EL (cell line): ENCODE measurements around the gene MXRA8.
"Not testable (repeated sequence)": the region's sequence is repeated elsewhere in the genome, so short reads cannot be mapped to it uniquely, and the experiment has no call there.

Source experiments
- DNase-seq: peaks from one replicate; pipeline ENCODE4 v3.0.0-alpha.2; 2016

MXRA8 gene

DNA sequence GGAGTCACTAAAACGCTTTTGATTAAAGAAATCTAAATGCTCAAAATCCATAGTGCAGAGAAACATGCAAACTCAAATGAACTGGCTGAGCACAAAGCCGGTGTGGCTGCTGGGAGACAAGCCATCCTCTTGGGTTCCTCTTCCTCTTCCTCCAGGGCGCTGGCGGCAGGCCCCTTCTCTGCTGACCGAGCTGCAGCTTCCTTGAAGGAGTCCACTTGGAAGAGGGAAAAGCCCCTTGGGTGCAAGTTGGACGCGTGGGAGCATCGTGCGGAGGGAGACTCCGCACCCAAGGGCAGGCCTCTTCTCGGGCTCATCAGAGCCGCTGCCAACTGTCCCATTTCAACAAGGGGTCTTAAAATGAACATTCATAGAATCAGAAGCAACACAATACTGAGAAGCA is 32.9 kb upstream of the MXRA8 start:
- DNase-seq: no peak

DNA sequence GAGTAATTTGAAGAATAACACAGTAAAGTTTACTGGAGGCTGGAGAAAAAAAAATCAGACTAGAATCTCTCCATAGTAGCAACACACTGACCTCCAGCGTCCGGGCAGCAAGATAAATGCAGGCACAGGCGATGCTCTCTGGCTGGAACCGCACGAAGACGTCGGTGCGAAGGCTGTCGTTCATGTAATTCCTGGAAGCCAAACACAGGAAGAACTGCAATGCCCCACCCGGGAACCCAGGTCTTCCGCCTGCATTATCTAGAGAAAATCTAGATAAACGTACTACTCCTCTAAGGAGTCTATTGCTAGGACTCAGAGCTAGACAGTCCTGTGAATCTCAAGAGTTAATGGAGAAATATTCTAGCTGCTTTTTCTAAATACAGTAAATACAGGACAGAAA is 32.3 kb upstream of the MXRA8 start:
- DNase-seq: no peak

DNA sequence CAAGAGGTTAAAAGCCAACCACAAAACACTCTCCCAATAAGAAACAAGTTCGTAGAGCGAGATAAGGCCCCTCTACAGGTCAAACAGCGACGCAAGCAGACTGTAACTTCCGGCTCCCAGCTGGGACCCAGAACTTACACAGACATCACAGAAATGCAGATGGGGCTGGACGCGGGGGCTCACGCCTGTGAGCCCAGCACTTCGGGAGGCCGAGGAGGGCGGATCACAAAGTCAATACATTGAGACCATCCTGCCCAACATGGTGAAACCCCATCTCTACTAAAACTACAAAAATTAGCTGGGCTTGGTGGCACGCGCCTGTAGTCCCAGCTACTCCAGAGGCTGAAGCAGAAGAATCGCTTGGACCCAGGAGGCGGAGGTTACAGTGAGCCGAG is 29.7 kb upstream of the MXRA8 start:
- no peak for DNase-seq

DNA sequence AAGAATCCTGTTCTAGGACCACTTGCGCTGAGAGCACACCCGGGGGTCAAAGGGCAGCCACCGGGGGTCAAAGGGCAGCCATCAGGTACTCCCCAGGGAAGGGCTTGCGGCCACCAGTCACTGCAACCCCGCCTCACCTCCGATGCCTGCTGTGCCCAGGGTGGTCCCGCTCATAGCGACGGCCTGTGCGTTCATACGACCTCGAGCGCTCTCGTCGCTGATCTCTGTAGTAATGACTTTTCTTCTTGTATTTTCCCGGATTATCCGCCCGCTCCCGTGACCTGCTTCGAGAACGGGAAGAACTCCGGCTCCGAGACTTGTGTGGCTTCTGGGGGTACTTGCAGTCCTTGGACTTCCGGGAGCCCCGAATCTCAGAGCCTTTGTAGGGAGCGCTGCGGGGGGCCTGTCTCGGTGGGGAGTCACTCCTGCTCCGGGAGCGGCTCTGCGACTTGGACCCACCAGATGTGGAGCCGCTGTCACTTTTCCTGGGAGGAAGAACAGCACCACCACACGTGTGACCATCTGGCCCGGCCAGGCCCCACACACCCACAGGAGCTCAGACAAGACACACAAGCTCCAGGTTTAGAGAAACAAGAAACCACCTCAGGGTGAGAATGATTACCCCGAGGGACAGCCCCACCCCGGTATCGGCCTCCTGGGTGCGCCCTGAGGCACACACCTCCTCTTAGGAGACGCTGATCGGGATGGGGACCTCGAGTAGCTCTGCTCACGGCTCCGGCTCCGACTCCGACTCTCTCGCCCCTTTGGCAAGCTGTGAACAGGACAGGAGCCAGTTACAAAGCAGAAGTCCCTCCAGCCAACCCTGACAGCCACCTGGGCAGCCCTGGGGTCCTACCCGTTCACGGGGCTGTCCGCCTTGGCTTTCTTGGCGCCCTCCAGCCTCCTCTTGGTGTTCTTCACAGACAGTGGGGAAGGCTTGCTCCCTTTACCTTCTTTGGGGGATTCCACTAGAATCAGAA is 29.0 kb upstream of the MXRA8 start:
- no peak for DNase-seq

DNA sequence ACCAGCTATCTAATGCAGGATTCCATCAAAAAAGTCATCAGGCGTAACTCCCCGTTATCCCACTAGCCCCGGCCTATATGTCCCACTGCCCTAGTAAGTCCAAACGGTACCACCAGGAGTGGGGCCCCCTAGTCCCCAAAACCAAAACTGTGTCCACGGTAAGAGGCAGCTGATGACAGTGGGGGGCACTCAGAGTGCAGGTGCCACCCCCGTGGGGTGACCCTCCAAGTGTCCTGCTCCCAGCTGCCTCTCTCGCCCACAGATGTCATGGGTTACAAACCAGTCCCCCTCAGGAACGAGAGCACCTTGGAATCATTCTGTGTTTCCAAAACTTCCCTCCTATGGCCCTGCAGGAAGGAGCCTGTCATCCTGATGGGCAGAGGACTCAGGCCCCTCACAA is 27.6 kb upstream of the MXRA8 start:
- DNase-seq: no peak

DNA sequence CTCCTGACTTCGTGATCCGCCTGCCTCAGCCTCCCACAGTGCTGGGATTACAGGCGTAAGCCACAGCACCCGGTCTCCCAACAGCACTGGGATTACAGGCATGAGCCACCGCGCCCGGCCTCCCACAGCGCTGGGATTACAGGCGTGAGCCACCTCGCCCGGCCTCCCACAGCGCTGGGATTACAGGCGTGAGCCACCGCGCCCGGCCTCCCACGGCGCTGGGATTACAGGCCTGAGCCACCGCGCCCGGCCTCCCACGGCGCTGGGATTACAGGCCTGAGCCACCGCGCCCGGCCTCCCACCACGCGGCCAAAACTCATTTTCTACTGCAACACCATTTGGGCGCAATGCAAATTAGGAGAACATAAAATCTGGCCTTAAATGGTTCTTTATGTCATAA is 27.0 kb upstream of the MXRA8 start:
- DNase-seq: not testable (repeated sequence)

DNA sequence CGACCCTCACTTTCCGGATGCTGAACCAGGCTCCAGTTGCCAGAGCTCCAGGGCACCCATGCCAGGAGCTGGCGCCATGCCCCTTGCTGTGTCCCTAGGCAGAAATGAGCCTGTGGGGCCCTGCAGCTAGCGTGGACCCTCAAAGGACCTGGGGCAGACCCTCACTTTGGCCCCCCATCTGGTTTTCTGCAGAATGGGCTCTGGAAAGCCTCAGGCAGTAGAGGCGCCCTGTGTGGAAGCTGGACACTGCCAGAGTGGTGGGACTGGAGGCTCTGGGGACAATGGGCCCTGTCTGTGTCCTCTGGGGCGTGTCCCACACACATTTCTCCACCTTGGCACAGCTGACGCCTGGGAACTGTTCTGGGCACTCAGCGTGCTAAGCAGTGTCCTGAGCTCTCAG is 22.9 kb upstream of the MXRA8 start:
- no peak for DNase-seq

DNA sequence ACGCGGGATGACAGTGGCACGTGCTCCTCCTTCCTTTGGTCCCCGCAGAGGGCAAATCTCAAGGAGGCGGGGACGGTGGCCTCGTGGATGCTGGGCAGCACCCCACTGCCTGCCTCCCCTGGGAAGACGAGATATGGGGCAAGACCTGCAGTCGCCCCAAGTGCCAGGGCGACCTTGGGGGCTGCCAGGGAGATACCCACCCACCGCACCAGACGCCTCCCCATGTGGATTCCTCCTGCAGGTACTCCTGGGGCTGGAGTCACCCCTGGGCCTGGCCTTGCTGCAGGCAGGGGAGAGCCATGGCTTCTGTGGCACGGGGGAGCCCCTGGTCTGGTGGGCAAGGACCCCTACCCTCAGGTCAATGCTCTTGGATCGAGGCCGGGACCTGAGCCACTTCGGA is 22.5 kb upstream of the MXRA8 start:
- DNase-seq: no peak

DNA sequence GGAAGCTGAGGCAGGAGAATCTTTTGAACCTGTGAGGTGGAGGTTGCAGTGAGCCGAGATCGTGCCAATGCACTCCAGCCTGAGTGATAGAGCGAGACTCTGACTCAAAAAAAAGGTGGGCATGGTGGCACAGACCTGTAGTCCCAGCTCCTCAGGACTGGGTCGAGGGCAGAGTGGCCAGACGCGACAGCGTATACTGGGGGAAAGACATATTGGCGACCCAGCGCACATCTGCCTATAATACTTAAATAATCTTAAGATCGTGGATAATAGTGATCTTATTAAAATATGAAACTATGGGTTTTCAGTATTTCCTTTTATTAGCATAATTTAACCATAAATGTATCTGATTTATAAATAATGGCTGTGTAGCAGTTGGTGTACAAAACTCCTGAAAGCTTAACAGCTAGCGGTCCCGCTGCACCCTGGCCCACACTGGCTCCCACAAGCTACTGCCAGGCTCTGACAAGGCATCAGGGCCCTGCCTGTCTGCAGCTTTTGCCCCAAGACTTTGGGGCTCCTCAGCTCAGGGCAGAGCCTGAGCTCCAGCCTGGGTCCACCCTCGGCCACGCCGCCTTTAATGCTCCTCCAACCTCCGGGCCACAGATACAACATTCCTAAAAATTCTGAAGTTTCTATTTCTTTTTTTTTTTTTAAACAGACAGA is 19.3 kb upstream of the MXRA8 start:
- no peak for DNase-seq

DNA sequence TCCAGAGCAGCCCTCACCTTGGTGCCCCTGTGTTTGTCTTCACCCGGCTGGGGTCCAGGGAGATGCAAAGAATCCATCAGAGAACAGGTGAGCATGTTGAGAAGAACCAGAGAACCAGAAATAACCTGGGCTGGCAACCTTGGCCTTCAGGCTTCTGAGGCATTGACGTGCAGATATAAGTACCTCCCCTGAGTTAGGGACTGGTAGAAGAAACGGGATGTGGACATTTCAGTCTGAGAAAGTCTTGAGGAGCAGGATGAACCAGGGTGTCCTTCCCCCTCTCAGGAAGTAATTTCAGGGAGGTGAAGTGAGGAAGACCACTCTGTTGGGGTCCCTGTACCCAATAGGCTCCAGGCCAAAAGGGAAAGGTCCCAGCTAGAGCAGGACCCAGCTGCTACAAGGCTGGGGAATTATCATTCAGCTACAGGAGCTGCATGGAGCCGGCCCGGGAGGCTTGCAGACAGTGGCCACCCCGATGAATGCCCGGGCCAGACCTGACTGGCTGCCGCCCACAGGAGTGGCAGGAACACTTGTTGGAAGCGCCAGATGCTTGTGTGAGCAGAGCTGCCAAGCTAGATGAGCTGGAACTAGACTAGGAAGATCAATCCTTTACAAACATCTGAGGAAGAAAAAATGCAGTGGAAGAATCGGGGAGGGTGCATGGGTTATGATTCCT is 18.3 kb upstream of the MXRA8 start:
- DNase-seq: no peak

DNA sequence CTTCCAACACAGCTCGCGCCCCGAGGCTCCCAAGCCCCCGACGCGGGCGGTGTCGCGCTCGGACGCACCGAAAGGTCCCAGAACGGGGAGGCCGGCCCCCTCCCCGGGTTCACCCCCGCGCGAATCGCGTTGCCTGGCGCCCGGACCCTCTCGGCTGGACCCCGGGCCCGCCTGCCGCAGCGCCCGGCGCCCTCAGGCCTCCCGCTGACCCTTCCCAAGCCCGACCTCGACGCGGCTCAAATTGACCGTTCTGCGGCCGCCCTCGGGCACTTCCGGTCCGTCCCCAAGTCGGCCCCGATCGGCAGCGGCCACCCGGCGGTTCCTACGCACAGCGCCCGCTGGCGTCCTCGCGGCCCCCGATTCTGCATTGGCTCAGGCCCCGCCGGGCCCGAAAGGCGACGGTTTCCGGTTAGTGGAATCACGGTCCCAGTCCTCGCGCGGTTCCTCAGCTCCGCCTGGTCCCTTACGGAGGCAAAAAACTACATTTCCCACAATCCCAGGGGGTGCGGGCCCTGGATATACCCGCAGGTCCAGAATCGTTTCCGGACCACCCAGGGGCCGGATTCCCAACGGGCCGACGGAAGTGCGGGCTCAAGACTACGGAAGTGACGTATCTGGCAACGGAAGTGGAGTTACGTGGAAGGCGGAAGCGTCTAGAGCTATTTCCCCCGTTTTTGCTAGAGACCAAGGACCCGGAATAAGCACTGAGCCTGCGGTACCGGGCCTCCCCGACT is 16.7 kb upstream of the MXRA8 start, which contains the start of gene AURKAIP1:
Gene AURKAIP1 (minus strand): TSS at position 279 of the 734 bp plus-strand sequence. CDS start 451 bp downstream, outside the sequence.
- DNase-seq: peak; percentile 100

DNA sequence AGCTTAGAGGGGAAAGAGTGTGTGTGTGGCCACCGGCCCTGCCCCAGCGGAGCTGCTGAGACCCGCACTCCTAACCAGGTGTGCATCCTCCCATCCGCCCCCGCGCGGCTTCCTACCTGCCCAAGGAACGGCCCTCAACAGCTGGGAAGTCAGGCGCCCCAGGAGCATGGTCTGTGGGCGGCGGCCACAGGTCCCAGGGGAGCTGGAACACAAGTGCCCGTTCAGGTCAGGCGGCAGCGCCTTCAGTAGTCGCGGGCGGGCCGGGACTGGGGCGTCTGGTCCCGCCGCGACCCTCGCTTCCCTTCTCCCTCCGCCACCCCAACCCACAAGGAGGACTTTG is 16.2 kb upstream of the MXRA8 start:
- no peak for DNase-seq

DNA sequence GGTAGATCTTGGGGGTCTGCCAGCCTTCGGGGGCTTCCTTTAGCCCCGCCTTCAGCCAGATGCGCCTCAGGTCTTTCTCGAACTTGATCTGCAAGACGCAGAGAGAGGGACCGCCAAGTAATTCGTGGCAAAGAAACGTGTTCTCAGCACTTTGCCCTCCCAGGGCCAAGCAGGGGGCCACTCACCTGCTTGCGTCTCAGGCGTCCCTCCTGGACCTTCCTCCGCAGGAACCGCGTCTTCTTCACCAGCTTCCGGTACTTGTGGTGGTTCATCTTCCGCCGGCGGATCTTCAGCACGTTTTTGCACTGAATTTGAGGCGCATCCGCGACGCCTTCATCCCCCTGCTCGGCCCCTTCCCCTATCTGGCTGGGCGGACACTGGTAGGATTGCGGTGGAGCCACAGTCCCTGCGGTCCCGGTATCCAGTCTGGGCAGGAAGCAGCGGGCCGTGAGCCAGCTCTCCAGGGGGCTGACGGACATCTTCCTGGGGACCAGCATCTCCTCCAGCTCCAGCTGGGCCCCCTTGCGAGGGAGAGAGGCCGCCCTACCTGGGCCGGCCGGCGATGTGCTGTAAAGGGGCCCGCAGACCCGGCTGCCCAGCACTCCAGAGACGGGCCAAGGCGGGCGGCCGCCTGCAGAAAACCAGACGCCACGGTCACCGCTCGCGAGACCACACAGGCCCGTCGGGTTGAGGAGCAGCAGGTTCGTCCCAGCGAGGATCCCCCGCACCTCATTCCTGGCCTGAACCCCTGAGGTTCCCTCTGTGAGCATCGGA is 15.6 kb upstream of the MXRA8 start:
- no peak for DNase-seq

DNA sequence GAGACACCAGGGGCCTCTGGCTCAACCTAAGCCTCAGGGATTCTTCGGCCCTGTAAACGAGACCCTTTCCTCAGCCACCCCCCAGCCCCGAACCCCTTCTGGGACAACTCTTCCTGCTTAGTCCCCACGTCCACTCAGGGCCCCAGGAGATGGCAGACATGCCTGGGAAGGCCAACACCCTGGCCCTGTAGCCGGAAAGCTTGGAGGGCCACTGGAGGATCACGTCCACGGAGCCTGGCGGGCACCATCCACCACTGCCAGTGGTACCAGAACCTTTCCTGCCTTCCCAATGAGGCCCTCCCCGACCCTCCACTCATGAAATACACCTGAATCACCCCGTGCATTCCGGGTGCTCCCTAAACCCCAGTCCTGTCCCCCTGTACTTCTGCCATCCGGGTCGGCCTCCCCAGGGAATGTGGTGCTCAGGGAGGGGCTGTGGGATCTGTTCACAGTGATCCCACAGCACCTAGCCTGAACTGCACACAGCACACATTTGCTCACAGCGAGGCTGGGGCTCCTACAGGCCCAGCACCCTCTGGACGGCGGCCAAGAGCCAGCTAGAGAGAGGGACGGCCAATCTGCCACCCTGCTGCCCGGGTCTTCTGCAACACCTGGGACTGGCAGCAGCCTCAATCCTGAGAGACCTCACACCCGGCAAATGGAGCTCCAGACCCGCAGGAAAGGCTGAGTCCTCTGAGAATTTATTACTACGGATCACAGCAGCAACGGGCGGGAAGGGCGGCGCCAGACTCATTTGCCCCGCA is 14.9 kb upstream of the MXRA8 start:
- DNase-seq: no peak

DNA sequence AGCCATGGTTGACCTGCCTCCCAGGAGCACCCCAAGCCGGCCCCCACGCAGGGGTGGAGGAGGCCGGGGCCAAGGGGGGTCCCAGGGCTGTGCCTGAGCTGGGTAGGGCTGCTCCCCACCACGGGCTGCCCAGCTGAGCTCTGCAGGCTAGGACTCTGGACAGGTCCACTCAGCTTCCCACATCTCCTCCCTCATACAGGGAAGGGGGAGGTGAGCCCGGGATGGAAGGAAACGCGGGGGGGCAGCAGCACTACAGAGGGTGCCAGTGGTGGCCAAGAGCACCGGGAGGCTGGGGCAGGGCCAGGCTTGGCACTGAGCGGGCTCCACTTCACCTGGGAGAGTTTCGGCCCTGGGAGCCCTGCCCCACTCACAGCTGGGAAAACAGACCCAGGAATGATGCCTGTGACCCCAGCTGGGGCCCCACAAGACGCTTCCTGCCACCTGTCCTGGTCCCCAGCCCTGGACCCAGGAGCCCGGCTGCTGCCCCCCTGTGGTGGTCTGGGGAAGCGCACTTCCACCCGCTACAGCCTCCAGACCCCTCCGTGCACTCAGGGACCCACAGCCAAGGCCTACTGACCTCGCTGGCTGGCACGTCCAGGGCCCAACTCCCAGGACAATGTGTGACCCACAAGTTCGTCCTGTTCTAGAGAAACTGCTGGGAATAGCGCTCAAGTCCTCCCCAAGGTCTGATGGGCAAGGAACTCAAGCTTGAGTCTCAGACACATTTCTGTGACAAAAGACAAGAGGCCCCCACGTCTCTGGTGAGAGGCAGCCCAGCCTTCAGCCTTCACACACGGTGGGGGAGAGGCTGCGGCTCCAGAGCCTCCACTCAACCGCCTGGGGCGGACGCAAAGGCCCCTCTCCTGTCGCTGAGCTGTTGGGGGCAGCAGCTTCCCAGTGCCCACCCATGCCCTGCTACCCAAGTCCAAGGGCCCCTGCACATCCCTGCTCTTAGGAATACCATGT is 13.7 kb upstream of the MXRA8 start:
- DNase-seq: peak; percentile 61

DNA sequence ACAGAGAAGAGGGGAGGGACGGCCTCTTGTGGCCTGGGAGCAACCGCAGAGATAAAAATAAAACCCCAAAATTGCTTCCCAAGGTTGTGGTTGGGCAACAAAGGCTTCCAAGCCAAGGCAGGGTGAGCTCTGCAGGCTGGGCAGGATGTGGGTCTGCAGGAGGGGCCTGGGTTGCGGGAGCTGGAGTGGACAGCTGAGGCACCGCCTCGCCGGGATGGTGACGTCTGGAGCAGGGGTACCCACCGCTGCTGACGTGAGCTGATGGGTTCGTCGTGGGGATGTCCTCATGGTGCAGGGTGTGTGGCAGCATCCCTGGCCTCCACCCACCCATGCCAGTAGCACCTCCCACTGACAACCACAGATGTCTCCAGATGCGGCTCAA is 13.0 kb upstream of the MXRA8 start:
- no peak for DNase-seq

DNA sequence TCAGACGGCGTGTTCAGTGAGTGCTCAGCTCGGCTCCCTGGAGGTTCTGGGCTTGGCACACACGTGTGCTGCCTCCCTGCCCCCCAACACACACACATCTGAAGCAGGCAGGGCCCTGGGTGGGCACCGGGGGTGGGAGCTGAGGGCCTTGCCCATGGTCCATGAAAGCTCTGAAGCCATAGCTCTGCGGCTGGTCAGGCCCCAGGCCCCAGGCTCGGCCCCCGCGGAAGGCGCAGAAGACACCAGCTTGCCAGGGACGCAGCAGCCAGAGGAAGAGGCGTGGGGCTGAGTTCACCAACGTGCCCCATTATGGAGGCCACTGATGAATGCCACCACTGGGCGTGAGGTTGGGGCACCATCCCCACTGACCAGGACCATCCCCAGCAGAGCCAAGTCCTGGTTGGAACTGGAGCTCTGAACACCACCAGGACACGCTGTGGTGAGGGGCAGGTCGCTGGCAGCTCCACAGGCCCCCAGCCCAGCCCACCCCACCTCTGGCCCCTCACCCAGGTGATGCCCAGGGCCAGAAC is 12.5 kb upstream of the MXRA8 start:
- no peak for DNase-seq

DNA sequence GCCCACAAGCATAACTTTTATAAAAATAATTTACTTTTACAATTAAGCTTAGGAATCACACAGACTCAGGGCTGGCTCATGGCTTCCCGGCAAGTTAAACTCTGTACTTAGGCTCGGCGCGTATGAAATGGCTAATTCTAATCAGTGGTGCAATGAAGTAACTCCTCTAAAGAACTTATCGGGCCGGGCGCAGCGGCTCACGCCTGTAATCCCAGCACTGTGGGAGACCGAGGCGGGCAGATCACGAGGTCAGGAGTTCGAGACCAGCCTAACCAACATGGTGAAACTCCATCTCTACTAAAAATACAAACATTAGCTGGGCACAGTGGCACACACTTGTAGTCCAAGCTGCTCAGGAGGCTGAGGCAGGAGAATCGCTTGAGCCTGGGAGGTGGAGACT is 11.7 kb upstream of the MXRA8 start:
- DNase-seq: not testable (repeated sequence)

DNA sequence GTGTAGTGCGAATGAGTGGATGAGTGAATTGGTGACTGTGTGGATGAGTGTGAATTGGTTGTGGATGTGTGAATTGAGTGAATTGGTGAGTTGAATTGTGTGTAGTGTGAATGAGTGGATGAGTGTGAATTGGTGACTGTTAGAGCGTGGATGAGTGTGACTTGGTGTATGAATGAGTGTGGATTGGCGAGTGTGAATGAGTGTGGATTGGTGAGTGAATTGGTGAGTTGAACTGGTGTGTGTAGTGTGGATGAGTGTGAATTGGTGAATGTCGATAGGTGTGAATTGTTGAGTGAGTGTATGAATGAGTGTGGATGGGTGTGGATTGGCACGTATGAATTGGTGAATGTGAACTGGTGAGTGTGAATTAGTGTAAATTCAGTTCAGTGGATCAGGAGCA is 9.0 kb upstream of the MXRA8 start:
- DNase-seq: no peak

DNA sequence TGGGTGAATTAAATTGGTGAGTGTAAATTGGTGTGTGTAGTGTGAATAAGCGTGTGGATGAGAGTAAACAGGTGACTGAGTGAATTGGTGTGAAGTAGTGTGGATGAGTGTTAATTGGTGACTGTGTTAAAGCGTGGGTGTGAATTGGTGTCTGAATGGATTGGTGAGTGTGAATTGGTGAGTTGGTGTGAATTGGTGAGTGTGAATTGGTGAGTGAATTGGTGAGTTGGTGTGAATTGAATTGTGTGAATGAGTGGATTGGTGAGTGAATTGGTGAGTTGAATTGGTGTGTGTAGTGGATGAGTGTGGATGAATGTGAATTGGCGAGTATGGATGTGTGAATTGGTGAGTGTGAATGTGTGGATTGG is 8.3 kb upstream of the MXRA8 start:
- no peak for DNase-seq
